ENCODE measurements around the gene INTS1.

The INTS1 gene

DNA sequence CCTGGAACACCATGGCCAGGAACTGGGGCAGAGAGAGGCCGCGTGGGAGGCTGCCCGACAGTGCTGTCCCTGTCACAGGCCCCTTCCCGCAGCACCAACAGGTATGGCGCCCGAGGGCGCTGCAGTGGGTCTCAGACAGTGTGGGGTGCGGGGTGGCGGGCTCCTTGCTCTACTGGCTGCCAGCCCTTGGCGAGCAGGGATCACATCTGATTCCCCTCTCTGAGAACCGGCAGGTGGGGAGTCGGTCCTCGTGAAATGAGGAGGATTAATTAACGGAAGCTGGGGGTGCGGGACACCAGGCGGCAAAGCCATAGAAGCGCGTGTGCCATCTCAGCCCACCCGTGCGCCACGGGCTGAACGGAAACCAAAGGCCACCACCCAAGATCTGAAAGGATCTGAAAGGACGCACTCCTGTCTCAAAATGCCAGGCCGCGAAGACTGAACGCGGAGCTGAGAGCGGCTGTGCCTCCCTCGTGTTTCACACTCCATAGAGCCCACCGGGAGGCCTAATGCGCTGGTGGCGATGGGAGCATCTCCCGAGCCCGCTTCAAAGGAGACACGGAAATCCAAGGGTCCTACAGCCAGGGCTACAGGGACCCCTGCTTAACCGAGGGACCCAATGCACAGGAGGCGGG lies 6.8 kb downstream of the INTS1 start:
- H3K4me3 ChIP-seq (ENCODE audit: low read depth, low read length): no peak overlapping the region
- TF ChIP-seq, protein P1, sequence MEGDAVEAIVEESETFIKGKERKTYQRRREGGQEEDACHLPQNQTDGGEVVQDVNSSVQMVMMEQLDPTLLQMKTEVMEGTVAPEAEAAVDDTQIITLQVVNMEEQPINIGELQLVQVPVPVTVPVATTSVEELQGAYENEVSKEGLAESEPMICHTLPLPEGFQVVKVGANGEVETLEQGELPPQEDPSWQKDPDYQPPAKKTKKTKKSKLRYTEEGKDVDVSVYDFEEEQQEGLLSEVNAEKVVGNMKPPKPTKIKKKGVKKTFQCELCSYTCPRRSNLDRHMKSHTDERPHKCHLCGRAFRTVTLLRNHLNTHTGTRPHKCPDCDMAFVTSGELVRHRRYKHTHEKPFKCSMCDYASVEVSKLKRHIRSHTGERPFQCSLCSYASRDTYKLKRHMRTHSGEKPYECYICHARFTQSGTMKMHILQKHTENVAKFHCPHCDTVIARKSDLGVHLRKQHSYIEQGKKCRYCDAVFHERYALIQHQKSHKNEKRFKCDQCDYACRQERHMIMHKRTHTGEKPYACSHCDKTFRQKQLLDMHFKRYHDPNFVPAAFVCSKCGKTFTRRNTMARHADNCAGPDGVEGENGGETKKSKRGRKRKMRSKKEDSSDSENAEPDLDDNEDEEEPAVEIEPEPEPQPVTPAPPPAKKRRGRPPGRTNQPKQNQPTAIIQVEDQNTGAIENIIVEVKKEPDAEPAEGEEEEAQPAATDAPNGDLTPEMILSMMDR (IDR thresholded peaks at IDR 0.05; ENCODE audit: low read depth, low read length): no peak
- no peak for DNase-seq (ENCODE audit: low read depth, low spot score)
- in situ Hi-C loops (cut with HindIII; ENCODE audit: low sequenced_read_pairs): no loop called here

DNA sequence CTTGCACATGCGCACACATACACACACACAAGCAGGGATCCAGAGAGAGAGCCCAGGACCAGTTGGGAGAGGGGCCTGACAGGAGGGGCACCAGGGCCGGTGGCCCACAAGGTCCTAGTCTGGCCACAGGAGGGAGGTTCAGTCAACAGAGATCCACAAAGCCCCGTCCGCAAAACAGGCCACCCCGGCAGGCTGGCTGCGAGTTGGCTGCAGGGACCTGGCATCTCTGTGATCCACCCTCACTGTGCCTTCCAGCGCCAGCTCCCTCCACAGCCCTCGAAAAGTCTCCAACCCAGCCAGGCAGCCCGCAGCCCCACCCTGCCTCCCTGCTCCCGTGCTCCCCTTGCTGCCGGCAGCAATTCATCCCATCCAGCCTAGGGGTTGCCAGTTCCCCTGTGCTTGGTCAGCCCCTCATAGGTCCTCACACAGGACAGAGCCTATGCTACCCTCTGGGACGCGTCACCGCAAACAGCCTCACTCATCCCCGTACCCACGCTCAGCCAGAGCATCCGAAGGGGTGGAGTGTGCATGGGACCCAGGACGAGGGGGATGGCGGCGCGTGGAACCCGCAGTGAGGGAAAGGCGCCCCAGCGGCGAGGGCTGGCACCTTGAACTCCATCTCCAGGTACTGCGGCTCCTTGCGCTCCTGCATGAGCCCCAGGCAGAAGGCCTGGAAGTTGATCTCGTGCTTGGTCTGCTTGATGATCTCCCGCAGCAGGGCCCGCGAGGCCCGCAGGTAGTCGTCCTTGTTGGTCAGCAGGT lies 7.5 kb downstream of the INTS1 start:
- in situ Hi-C loops (cut with HindIII; ENCODE audit: low sequenced_read_pairs): no loop called here
- TF ChIP-seq, protein P1 (IDR thresholded peaks at IDR 0.05; ENCODE audit: low read depth, low read length): no peak
- no peak overlapping the region for H3K4me3 ChIP-seq (ENCODE audit: low read depth, low read length)
- DNase-seq (ENCODE audit: low read depth, low spot score): no peak

DNA sequence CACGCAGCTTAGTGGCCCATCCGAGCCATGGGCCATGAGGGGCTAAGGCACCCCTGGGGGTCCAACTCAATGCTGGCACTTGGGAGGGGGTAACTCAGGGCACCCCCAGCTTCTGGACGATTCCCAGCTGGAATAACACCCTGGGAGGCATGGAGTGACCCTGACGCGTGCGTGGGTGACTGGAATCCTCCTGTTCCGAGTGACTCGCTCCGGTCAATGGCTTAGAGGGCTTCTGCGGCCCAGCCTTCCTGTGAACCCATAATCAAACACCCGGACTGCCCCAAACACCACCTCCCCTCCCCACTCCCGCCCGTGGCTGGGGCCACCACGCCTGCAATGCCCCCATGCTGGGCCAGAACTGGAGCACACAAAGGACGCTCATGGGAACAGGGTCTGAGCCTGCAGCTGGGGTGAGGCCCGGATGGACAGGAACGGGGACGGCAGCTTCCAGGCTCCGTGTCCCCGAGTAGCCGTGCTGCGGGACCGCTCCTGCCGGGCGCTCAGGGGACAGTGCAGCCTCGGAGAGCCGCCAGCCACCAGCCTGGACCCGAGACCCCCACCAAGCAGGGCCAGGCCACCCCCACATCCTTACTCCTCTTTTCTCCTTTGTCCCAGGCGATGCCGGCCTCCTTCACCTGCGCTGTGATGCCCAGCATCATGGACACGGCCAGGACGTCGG lies 8.5 kb downstream of the INTS1 start:
- no peak overlapping the region for H3K4me3 ChIP-seq (ENCODE audit: low read depth, low read length)
- TF ChIP-seq, protein P1 (IDR thresholded peaks at IDR 0.05; ENCODE audit: low read depth, low read length): no peak
- in situ Hi-C loops (cut with HindIII; ENCODE audit: low sequenced_read_pairs): no loop called here
- DNase-seq (ENCODE audit: low read depth, low spot score): no peak

DNA sequence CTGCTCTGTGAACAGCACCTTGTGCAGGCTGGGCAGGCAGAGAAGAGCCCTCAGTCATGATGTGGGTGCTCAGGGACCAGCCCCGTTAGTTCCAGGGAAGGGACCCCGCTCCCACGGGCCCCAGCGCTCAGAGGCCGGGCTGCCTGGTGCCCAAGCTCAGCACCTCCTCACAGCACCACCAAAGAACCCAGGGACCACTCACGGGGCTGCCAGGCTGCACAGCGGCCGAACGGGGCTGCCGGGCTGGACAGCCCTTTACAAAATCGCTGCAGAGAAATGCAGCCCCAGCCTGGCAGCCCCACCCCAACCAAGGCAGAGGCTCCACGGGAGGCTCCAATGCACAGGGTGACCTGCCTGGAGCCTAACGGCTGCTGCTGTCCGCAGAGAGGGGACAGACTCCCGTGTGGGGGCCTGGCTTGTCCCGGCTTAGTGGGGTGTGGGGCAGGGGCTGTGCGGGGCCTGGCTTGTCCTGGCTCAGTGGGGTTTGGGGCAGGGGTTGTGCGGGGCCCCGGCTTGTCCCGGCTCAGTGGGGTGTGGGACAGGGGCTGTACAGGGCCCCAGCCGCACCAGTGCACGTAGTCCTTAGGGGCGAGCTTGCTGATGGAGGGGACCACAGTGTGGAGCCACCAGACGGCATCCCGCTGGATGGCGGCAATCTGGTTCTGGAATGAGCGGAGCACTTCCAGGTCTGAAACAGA lies 9.2 kb downstream of the INTS1 start:
- no peak for DNase-seq (ENCODE audit: low read depth, low spot score)
- in situ Hi-C loops (cut with HindIII; ENCODE audit: low sequenced_read_pairs): no loop called here
- no peak overlapping the region for H3K4me3 ChIP-seq (ENCODE audit: low read depth, low read length)
- TF ChIP-seq, protein P1 (IDR thresholded peaks at IDR 0.05; ENCODE audit: low read depth, low read length): no peak

DNA sequence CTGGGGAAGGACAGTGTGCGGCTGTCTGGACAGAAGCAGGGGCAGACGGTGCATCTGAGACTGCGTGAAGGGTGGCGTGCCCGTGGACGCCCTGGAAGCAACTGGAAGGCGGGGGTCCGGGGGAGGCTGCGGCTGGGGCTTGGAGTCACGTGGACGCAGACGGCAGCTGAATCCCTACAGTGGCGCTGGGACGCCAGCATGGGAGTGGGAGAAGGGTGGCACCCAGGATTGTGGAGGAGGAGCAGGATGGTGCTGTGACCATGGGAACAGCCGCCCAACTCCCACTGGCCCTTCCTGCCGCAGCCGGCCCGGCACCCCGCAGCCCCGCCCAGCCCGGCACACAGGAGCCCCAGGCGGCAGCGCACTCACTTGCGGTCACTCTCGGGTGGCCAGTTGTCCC lies 9.7 kb downstream of the INTS1 start:
- TF ChIP-seq, protein P1 (IDR thresholded peaks at IDR 0.05; ENCODE audit: low read depth, low read length): no peak
- in situ Hi-C loops (cut with HindIII; ENCODE audit: low sequenced_read_pairs): no loop called here
- H3K4me3 ChIP-seq (ENCODE audit: low read depth, low read length): no peak overlapping the region
- DNase-seq (ENCODE audit: low read depth, low spot score): no peak

DNA sequence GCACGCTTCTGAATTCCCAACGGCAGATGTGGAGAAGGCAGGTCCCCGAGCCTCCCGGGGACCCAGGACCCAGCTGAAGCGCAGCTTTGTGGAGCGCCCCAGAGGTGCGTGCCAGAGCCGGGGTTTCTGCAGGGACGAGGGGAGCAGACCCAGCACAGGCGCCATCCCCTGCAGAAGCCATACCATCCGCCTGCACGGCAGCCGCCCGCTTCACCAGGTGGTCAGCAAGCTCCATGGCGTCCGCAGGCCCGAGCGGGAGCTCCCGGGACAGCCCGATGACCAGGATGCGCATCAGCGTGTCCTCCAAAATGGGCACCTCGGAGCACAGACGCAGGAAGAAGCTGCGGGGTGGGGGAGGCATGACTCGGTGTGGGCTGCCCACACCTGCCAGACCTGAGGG lies 10.6 kb downstream of the INTS1 start:
- TF ChIP-seq, protein P1 (IDR thresholded peaks at IDR 0.05; ENCODE audit: low read depth, low read length): no peak
- H3K4me3 ChIP-seq (ENCODE audit: low read depth, low read length): no peak overlapping the region
- no peak for DNase-seq (ENCODE audit: low read depth, low spot score)
- in situ Hi-C loops (cut with HindIII; ENCODE audit: low sequenced_read_pairs): no loop called here

All from astrocyte of the spinal cord (primary cell).